Heart right ventricle (tissue), 16 donors: ENCODE results near the gene TNS2. TPM values are rescaled to one million over a fixed set of nuclear protein-coding genes. Genes with fewer than 3 reads are reported as not detected.

Experiments
- ATAC-seq, 8 donors: fragments of 200-7000 bp; cut with Tn5 transposase; one replicate each; pipeline ENCODE4 v1.9.1; 2020; ENCODE audit warnings: mild to moderate bottlenecking in 8 of 8, moderate library complexity in 8 of 8, moderate number of reproducible peaks in 1 of 8
- DNase-seq, 2 donors: peaks; one replicate each; pipeline ENCODE4 v3.0.0-alpha.2; 2020
- H3K27ac ChIP-seq, 10 donors: fragments of 200-600 bp; sonication (generic) in 2 of 10; one replicate each; pipeline versions ENCODE4 v1.5.0 to v1.8.0; 2020 to 2022; ENCODE audit warnings: mild to moderate bottlenecking in 3 of 10
- H3K27me3 ChIP-seq, 7 donors: fragments of 200-600 bp; one replicate each; pipeline ENCODE4 v1.8.0; 2021 to 2022; ENCODE audit warnings: mild to moderate bottlenecking in 2 of 7
- H3K36me3 ChIP-seq, 9 donors: fragments of 200-600 bp; sonication (generic) in 1 of 9; one replicate each; pipeline versions ENCODE4 v1.5.0 to v1.8.0; 2020 to 2022; ENCODE audit warnings: mild to moderate bottlenecking in 2 of 9
- H3K4me1 ChIP-seq, 9 donors: fragments of 200-600 bp; sonication (generic) in 1 of 9; one replicate each; pipeline versions ENCODE4 v1.5.0 to v1.8.0; 2020 to 2022; ENCODE audit warnings: mild to moderate bottlenecking in 4 of 9
- H3K4me3 ChIP-seq, 10 donors: fragments of 200-600 bp; sonication (generic) in 2 of 10; one replicate each; pipeline versions ENCODE4 v1.5.0 to v1.8.0; 2020 to 2022; ENCODE audit warnings: mild to moderate bottlenecking in 7 of 10, moderate library complexity in 2 of 10
- H3K9me3 ChIP-seq, 11 donors: fragments of 200-600 bp in 10 of 11; sonication (generic) in 2 of 11; one replicate each; pipeline versions ENCODE4 v1.5.0 to v1.8.0; 2013 to 2022; ENCODE audit warnings: mild to moderate bottlenecking in 2 of 11, control low read depth in 1 of 11, moderate library complexity in 1 of 11
- CTCF ChIP-seq, 9 donors: fragments of 200-600 bp; sonication (generic) in 2 of 9; IDR thresholded peaks; one replicate each; pipeline versions ENCODE4 v1.5.0 to v1.8.0; 2021 to 2022; ENCODE audit warnings: antibody characterized with exemption in 9 of 9, mild to moderate bottlenecking in 5 of 9, moderate library complexity in 1 of 9
- WGBS, 2 donors: extraction: QIAGEN DNeasy Blood & Tissue Kit; methylation state at CpG; one replicate each; pipeline ENCODE4 v1.1.7; 2013; ENCODE audit warnings: inconsistent platforms in 1 of 2; 5-methylcytosine and 5-hydroxymethylcytosine counted together
- intact Hi-C, 10 donors: fragments of 100-400 bp; cut with DNase I; formaldehyde crosslinking; loops; one replicate each; pipeline versions ENCODE4 v1.11.1 to v1.14.2; 2022
- polyA plus RNA-seq, 2 donors: library from polyadenylated mRNA; stranded (reverse); fragments of 200-250 nt; gene quantifications; one replicate each; pipeline ENCODE4 v1.2.3, GENCODE V29; 2013
- total RNA-seq, 10 donors: library from RNA; stranded (reverse); fragmentation: NEBNext Ultra II Directional in 3 of 10; extraction: Animal tissue kit (Norgen Biotek cat#: 25700) in 3 of 10; gene quantifications; one replicate each; pipeline versions ENCODE4 v1.2.1 to v1.2.4, GENCODE V29; 2021 to 2023
- donor health status: Arrhythmogenic right ventricular cardiomyopathy.
- donor health status: ischemic (EF 13 %, LVEDD 7.1; RV severe dilation, severe dysfunction).
- donor health status: healthy with polysubstance abuse.
- donor health status: DM: no; HTN: yes; CAD: no.
- donor health status: DM: no; HTN: no; CAD: no.
- donor health status: ischemic (EF 25% LVEDD 6.9; RV normal size, moderate dysfunction).
- donor health status: ischemic (EF 25% LVEDD 5.7; RV mildly dilated, moderate dysfunction).
- donor health status: healthy.
- donor health status: DM: yes; HTN: yes; CAD: no.
- donor health status: Ischemic cardiomyopathy.
- donor health status: ischemic (EF 35%, LVEDD 5.7; RV mildly dilated, moderate dysfunction).
- donor health status: nonischemic (EF 11% LVEDD 7.7; RV severe dilation, severe dysfunction).
- donor health status: DM: yes; HTN: yes; CAD: no.
- donor health status: PGD.
- donor health status: ischemic (EF 29% LVEDD 5.4; RV normal size, mild dysfunction).
- donor health status: nonischemic (EF 23%, LVEDD 6.1; RV moderate dilation, normal function).

The TNS2 gene
- total and polyA plus RNA-seq, 12 donors, result 60.6 to 364 (median 77.1) TPM

- no peaks in the 10 kb centered on the region for H3K27me3 ChIP-seq
- H3K9me3 ChIP-seq, result no peaks in the 10 kb centered on the region
- TF ChIP-seq CTCF (IDR thresholded peaks at IDR 0.05), result no peak
- ATAC-seq, result no peak
- no peak overlapping the region for H3K4me3 ChIP-seq
- WGBS, 2 donors, result 69 to 75% methylated on average over 8 of the region's 8 CpGs
- H3K36me3 ChIP-seq, result peaks cover 6 to 100% (median 73%) of the 10 kb centered on the region in 9 donors
- peak overlapping the region in 2 of 10 donors; percentile 18 to 31 for H3K27ac ChIP-seq
- DNase-seq, result no peak
- H3K4me1 ChIP-seq, result peaks cover 5 to 33% (median 15%) of the 10 kb centered on the region in 9 donors
- intact Hi-C loops, result no loop called here
Measured at GRCh38 chr12:53034459-53034858, 15.4 kb upstream of the TNS2 start.

GRCh38 chr12:53036802-53037201, 13.1 kb upstream of the TNS2 start:
- H3K27ac ChIP-seq, result no peak overlapping the region
- DNase-seq, result no peak
- peaks cover 6 to 100% (median 61%) of the 10 kb centered on the region in 9 donors for H3K36me3 ChIP-seq
- no peak for TF ChIP-seq CTCF (IDR thresholded peaks at IDR 0.05)
- intact Hi-C loops, result loop anchor here in 1 of 10 donors (5.0 kb wide), 1 partner anchor 60 kb away; the partner anchor contains the start of gene IGFBP6
- H3K27me3 ChIP-seq, result no peaks in the 10 kb centered on the region
- H3K9me3 ChIP-seq, result no peaks in the 10 kb centered on the region
- peaks cover 5 to 41% (median 15%) of the 10 kb centered on the region in 9 donors for H3K4me1 ChIP-seq
- no peak overlapping the region for H3K4me3 ChIP-seq
- no peak for ATAC-seq
- 88 to 94% methylated on average over 3 of the region's 3 CpGs for WGBS, 2 donors

- DNase-seq (no peak), ATAC-seq (no peak)
- Histone ChIP-seq H3K36me3 (peaks cover 0 to 80% (median 37%) of the 10 kb centered on the region in 9 donors), H3K27me3 (no peaks in the 10 kb centered on the region), H3K27ac (peak overlapping the region in 3 of 10 donors; percentile 52 to 81 (median 54)), H3K4me3 (no peak overlapping the region), H3K9me3 (no peaks in the 10 kb centered on the region), H3K4me1 (peaks cover 16 to 46% (median 39%) of the 10 kb centered on the region in 9 donors)
- intact Hi-C loops, result loop anchor here in 1 of 10 donors (5.0 kb wide), 1 partner anchor 57 kb away; the partner anchor contains the start of gene IGFBP6
- WGBS, 2 donors, result 80 to 90% methylated on average over 4 of the region's 4 CpGs
- TF ChIP-seq CTCF (IDR thresholded peaks at IDR 0.05), result no peak
Measured at GRCh38 chr12:53039851-53040250, 10.0 kb upstream of the TNS2 start.

GRCh38 chr12:53042607-53043454, 7.0 kb upstream of the TNS2 start:
- WGBS, 2 donors, result 70 to 77% methylated on average over 7 of the region's 7 CpGs
- no peak for TF ChIP-seq CTCF (IDR thresholded peaks at IDR 0.05)

More at GRCh38 chr12:53042607-53043454, 7.0 kb upstream of the TNS2 start:
- ATAC-seq (no peak), DNase-seq (no peak)
- Histone ChIP-seq H3K36me3 (peaks cover 0 to 50% (median 17%) of the 10 kb centered on the region in 9 donors), H3K4me1 (peaks cover 27 to 63% (median 60%) of the 10 kb centered on the region in 9 donors), H3K27me3 (peaks cover 0 to 5% (median 0%) of the 10 kb centered on the region in 7 donors), H3K27ac (peak overlapping the region in 5 of 10 donors; percentile 93 to 100 (median 99)), H3K4me3 (no peak overlapping the region), H3K9me3 (no peaks in the 10 kb centered on the region)
- intact Hi-C loops, result no loop called here
